Measurements from ENCODE around the gene ABL2. TPM values are rescaled to one million over a fixed set of nuclear protein-coding genes. Genes with fewer than 3 reads are reported as not detected.

ABL2 gene
- total and polyA plus RNA-seq, 2 donors (not counting 1 experiment from before 2014, with no cell fraction given), result 2.6 to 20.0 TPM

- intact Hi-C loops (cut with micrococcal nuclease), result no loop called here
- DNase-seq (no peak), ATAC-seq (ENCODE audit: low read depth) (no peak)
- Histone ChIP-seq H3K27me3 (replicated peaks in 1 of 4; ENCODE audit: control extremely low read depth in 1 of 4, control insufficient read depth in 3 of 4, insufficient read depth in 4 of 4, low read length in 3 of 4) (no peaks in the 10 kb centered on the region), H2AFZ (ENCODE audit: insufficient read depth, low read depth, low read length, poor library complexity, severe bottlenecking) (no peak overlapping the region), H3K9me3 (ENCODE audit: control extremely low read depth in 1 of 3, control insufficient read depth in 2 of 3, insufficient read depth in 1 of 3, low read length in 2 of 3) (no peaks in the 10 kb centered on the region), H4K20me1 (ENCODE audit: control insufficient read depth, insufficient read depth, low read length, poor library complexity, severe bottlenecking) (no peaks in the 10 kb centered on the region), H3K27ac (ENCODE audit: low read length in 2 of 2) (no peak overlapping the region), H3K4me1 (ENCODE audit: control insufficient read depth in 2 of 2, insufficient read depth in 2 of 2, low read length in 2 of 2) (no peaks in the 10 kb centered on the region), H3K9ac (ENCODE audit: low read length) (no peak overlapping the region), H3K36me3 (replicated peaks in 1 of 2; ENCODE audit: control extremely low read depth in 1 of 2, control insufficient read depth in 1 of 2, extremely low read depth in 1 of 2, insufficient read depth in 2 of 2, low read length in 1 of 2) (peaks cover 0 to 10% of the 10 kb centered on the region in 2 experiments), H3K4me2 (replicated peaks; ENCODE audit: low read depth, low read length, poor library complexity, severe bottlenecking) (no peak overlapping the region), H3K4me3 (ENCODE audit: control extremely low read depth in 1 of 5, extremely low read depth in 1 of 5, insufficient read depth in 1 of 5, low read depth in 2 of 5, low read length in 4 of 5) (no peak overlapping the region), H3K79me2 (ENCODE audit: control insufficient read depth, insufficient read depth, low read length) (no peaks in the 10 kb centered on the region)
- CTCF ChIA-PET, result interaction anchor here (0.6 to 1.4 kb wide), 3 partner anchors 20 to 66 kb away, joined by 3 to 6 read pairs (median 3); no protein-coding TSS in a partner anchor
- Mint-ChIP-seq H3K4me3 (no peak overlapping the region), H3K9me3 (ENCODE audit: insufficient read depth) (no peaks in the 10 kb centered on the region), H3K27ac (no peak overlapping the region), H3K4me1 (no peaks in the 10 kb centered on the region), H3K27me3 (no peaks in the 10 kb centered on the region)
- no peak for TF ChIP-seq EZH2 (IDR thresholded peaks at IDR 0.05; ENCODE audit: borderline replicate concordance, insufficient read depth, low read depth, low read length, poor library complexity, severe bottlenecking)
- TF ChIP-seq, protein P1, sequence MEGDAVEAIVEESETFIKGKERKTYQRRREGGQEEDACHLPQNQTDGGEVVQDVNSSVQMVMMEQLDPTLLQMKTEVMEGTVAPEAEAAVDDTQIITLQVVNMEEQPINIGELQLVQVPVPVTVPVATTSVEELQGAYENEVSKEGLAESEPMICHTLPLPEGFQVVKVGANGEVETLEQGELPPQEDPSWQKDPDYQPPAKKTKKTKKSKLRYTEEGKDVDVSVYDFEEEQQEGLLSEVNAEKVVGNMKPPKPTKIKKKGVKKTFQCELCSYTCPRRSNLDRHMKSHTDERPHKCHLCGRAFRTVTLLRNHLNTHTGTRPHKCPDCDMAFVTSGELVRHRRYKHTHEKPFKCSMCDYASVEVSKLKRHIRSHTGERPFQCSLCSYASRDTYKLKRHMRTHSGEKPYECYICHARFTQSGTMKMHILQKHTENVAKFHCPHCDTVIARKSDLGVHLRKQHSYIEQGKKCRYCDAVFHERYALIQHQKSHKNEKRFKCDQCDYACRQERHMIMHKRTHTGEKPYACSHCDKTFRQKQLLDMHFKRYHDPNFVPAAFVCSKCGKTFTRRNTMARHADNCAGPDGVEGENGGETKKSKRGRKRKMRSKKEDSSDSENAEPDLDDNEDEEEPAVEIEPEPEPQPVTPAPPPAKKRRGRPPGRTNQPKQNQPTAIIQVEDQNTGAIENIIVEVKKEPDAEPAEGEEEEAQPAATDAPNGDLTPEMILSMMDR (IDR thresholded peaks at IDR 0.05), result no peak
- POLR2A ChIA-PET, result no interaction called here
- no CpG with 5 or more reads among the region's 4 CpGs for WGBS (ENCODE audit: insufficient coverage)
Observed at GRCh38 chr1:179101566-179101965, 127.9 kb downstream of the ABL2 start.

- Mint-ChIP-seq H3K27me3 (no peaks in the 10 kb centered on the region), H3K4me3 (no peak overlapping the region), H3K9me3 (ENCODE audit: insufficient read depth) (no peaks in the 10 kb centered on the region), H3K4me1 (no peaks in the 10 kb centered on the region), H3K27ac (no peak overlapping the region)
- CTCF ChIA-PET, result no interaction called here
- Histone ChIP-seq H3K79me2 (ENCODE audit: control insufficient read depth, insufficient read depth, low read length) (no peaks in the 10 kb centered on the region), H2AFZ (ENCODE audit: insufficient read depth, low read depth, low read length, poor library complexity, severe bottlenecking) (no peak overlapping the region), H3K4me1 (ENCODE audit: control insufficient read depth in 2 of 2, insufficient read depth in 2 of 2, low read length in 2 of 2) (no peaks in the 10 kb centered on the region), H3K9me3 (ENCODE audit: control extremely low read depth in 1 of 3, control insufficient read depth in 2 of 3, insufficient read depth in 1 of 3, low read length in 2 of 3) (no peaks in the 10 kb centered on the region), H4K20me1 (ENCODE audit: control insufficient read depth, insufficient read depth, low read length, poor library complexity, severe bottlenecking) (no peaks in the 10 kb centered on the region), H3K36me3 (replicated peaks in 1 of 2; ENCODE audit: control extremely low read depth in 1 of 2, control insufficient read depth in 1 of 2, extremely low read depth in 1 of 2, insufficient read depth in 2 of 2, low read length in 1 of 2) (peaks cover 4 to 24% of the 10 kb centered on the region in 2 experiments), H3K9ac (ENCODE audit: low read length) (no peak overlapping the region), H3K4me2 (replicated peaks; ENCODE audit: low read depth, low read length, poor library complexity, severe bottlenecking) (no peak overlapping the region), H3K27ac (ENCODE audit: low read length in 2 of 2) (no peak overlapping the region), H3K27me3 (replicated peaks in 1 of 4; ENCODE audit: control extremely low read depth in 1 of 4, control insufficient read depth in 3 of 4, insufficient read depth in 4 of 4, low read length in 3 of 4) (no peaks in the 10 kb centered on the region), H3K4me3 (ENCODE audit: control extremely low read depth in 1 of 5, extremely low read depth in 1 of 5, insufficient read depth in 1 of 5, low read depth in 2 of 5, low read length in 4 of 5) (no peak overlapping the region)
- no peak for DNase-seq
- 100% methylated on average over 2 of the region's 4 CpGs for WGBS (ENCODE audit: insufficient coverage)
- TF ChIP-seq EZH2 (IDR thresholded peaks at IDR 0.05; ENCODE audit: borderline replicate concordance, insufficient read depth, low read depth, low read length, poor library complexity, severe bottlenecking), result no peak
- TF ChIP-seq, protein P1 (IDR thresholded peaks at IDR 0.05), result no peak
- POLR2A ChIA-PET, result no interaction called here
- intact Hi-C loops (cut with micrococcal nuclease), result no loop called here
- no peak for ATAC-seq (ENCODE audit: low read depth)
Observed at GRCh38 chr1:179099891-179100290, 129.6 kb downstream of the ABL2 start.

Measured in B cell (primary cell).